ENCODE results near the gene SSNA1. TPM values are rescaled to one million over a fixed set of nuclear protein-coding genes. Genes with fewer than 3 reads are reported as not detected.

The SSNA1 gene
- total RNA-seq, 2 donors from 2014 or later, result 67.1 to 72.0 TPM

DNA sequence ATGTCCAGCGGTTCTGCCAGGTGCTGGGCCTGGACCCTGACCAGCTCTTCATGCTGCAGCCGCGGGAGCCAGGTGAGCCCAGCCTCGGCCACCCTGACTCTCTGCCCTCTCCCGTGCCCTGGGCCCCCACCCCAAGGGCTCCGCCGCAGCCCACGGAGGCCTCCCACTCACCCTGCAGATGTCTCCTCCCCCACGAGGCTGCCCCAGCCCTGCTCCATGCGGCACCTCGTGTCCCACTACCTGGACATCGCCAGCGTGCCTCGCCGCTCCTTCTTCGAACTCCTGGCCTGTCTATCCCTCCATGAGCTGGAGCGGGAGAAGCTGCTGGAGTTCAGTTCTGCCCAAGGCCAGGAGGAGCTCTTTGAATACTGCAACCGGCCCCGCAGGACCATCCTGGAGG is 26.1 kb downstream of the SSNA1 start:
- Histone ChIP-seq H3K9me3 (no peaks in the 10 kb centered on the region), H3K4me1 (peaks cover 0 to 25% of the 10 kb centered on the region in 2 donors), H3K27me3 (no peaks in the 10 kb centered on the region), H3K27ac (no peak overlapping the region), H3K4me3 (no peak overlapping the region), H3K36me3 (no peaks in the 10 kb centered on the region)
- DNase-seq (ENCODE audit: low spot score), result no peak
- TF ChIP-seq, protein P1, sequence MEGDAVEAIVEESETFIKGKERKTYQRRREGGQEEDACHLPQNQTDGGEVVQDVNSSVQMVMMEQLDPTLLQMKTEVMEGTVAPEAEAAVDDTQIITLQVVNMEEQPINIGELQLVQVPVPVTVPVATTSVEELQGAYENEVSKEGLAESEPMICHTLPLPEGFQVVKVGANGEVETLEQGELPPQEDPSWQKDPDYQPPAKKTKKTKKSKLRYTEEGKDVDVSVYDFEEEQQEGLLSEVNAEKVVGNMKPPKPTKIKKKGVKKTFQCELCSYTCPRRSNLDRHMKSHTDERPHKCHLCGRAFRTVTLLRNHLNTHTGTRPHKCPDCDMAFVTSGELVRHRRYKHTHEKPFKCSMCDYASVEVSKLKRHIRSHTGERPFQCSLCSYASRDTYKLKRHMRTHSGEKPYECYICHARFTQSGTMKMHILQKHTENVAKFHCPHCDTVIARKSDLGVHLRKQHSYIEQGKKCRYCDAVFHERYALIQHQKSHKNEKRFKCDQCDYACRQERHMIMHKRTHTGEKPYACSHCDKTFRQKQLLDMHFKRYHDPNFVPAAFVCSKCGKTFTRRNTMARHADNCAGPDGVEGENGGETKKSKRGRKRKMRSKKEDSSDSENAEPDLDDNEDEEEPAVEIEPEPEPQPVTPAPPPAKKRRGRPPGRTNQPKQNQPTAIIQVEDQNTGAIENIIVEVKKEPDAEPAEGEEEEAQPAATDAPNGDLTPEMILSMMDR (IDR thresholded peaks at IDR 0.05), result no peak

- DNase-seq (ENCODE audit: low spot score), result no peak
- peaks cover 0 to 25% of the 10 kb centered on the region in 2 donors for H3K4me1 ChIP-seq
- TF ChIP-seq, protein P1 (IDR thresholded peaks at IDR 0.05), result no peak
- no peaks in the 10 kb centered on the region for H3K36me3 ChIP-seq
- H3K27me3 ChIP-seq, result no peaks in the 10 kb centered on the region
- no peaks in the 10 kb centered on the region for H3K9me3 ChIP-seq
- H3K27ac ChIP-seq, result no peak overlapping the region
- H3K4me3 ChIP-seq, result no peak overlapping the region
These were observed 26.9 kb downstream of the SSNA1 start for GRCh38 chr9:137215196-137215986.

DNA sequence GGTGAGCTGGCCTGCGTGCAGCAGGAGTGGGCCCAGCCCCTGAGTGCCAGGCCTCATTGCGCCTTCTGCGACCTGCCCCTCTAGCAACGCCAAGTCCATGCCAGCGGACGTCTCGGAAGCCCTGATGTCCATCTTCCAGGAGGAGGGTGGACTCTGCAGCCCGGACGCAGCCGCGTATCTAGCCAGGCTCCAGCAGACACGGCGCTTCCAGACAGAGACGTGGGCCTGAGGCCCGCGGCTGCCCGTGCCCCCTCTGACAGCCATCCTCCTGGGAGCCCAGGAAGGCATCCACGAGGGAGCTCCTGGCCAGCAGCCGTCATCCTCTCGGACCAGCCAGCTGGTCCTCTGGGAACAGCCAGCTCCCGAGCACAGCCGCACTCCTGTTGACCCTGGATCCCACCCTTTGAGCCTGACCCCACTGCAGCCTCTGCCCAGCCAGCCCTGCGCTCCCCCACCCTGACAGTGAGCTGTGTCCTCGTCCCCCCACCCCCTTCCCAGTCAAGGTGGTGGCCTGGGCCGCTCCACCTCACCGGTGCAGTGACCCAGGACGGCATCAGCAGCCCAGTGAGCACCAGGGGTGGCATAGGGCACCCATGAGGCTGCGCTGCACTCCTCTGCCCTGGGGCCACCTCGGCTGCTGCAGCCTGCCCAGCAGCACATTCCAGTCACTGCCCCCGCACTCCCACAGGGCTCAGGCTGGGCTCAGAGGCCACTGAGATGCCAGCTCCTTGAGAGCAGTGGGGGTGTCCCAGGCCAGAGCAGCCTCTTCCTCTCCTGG is 27.9 kb downstream of the SSNA1 start:
- DNase-seq (ENCODE audit: low spot score), result no peak
- Histone ChIP-seq H3K4me3 (no peak overlapping the region), H3K36me3 (no peaks in the 10 kb centered on the region), H3K4me1 (peaks cover 0 to 30% of the 10 kb centered on the region in 2 donors), H3K9me3 (no peaks in the 10 kb centered on the region), H3K27ac (no peak overlapping the region), H3K27me3 (no peaks in the 10 kb centered on the region)
- TF ChIP-seq, protein P1 (IDR thresholded peaks at IDR 0.05), result no peak

DNA sequence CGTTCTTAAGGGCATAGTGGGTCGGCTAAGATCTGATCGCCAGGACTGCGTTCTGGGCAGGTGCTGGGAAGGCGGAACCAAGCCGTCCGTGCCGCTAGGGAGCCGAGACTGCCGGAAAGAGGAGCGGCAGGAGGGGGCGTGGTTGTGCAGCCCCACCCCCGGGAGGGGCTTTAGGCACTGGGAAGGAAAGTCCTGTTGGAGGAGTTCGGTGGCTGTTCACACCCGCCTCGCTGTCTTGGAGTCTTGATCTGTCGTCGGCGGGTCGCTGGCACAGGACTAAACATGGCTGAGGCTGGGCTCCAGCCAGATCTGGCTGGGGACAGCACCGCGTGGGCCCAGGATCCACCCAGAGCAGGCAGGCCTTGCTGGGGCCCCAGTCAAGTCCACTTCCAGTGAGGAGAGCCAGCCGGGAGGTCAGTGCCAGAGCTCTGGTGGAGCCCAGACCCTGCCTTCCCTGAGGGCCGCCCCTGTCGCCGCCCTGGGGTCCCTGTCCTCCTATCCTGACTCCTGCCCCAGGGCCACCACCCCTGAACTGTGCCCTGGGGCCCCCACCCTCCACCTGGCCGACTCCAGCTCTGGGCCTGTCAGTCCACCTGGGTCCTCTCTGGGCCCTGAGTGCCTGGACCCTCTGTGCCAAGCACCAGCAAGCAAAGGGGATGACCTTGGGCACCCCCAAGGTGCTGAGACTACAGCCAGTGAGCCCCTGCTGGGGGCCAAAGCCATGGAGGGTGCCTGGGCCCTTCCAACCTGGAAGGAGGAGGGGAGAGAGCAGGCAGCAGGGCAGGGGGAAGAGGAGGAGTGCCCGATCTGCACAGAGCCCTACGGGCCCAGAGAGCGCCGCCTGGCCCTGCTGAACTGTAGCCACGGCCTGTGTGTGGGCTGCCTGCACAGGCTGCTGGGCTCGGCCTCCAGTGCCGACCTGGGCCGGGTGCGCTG is 29.1 kb downstream of the SSNA1 start:
- H3K4me3 ChIP-seq, result peak overlapping the region; percentile 14 to 25
- no peaks in the 10 kb centered on the region for H3K27me3 ChIP-seq
- no peak overlapping the region for H3K27ac ChIP-seq
- DNase-seq (ENCODE audit: low spot score), result no peak
- no peaks in the 10 kb centered on the region for H3K36me3 ChIP-seq
- no peaks in the 10 kb centered on the region for H3K9me3 ChIP-seq
- TF ChIP-seq, protein P1 (IDR thresholded peaks at IDR 0.05), result no peak
- peaks cover 0 to 37% of the 10 kb centered on the region in 2 donors for H3K4me1 ChIP-seq

DNA sequence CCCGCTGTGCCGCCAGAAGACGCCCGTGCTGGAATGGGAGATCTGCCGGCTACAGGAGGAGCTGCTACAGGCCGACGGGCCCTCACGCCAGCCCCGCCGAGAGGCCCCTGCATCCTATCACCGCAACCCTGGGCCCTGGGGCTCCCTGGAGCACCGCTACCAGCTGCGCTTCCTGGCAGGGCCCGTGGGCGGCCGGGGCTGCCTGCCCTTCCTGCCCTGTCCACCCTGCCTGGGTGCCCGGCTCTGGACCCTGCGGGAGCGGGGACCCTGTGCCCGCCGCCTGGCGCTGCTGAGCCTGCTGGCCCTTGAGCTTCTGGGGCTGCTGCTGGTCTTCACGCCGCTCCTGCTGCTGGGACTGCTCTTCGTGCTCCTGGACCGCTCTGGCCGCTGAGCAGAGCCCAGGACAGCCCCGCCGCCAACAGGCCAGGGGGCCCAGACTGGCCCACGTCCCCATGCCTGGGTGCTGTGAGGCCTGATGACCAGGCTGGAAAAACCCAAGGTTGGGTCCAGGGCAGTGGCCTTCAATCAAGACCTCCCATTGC is 29.8 kb downstream of the SSNA1 start:
- H3K4me3 ChIP-seq, result no peak overlapping the region
- H3K27me3 ChIP-seq, result no peaks in the 10 kb centered on the region
- H3K27ac ChIP-seq, result peak overlapping the region in 1 of 2 donors; percentile 42
- no peaks in the 10 kb centered on the region for H3K9me3 ChIP-seq
- no peak for DNase-seq (ENCODE audit: low spot score)
- H3K4me1 ChIP-seq, result peaks cover 0 to 44% of the 10 kb centered on the region in 2 donors
- no peaks in the 10 kb centered on the region for H3K36me3 ChIP-seq
- TF ChIP-seq, protein P1 (IDR thresholded peaks at IDR 0.05), result no peak
